Endothelial cell of umbilical vein (primary cell): ENCODE measurements around the gene TEX9. TPM values are rescaled to one million over a fixed set of nuclear protein-coding genes. Genes with fewer than 3 reads are reported as not detected.

Source experiments
- BruUV-seq: library from RNA; stranded (reverse); fragments of 400-500 nt; replicated peaks from 2 replicates; lab custom pipeline; 2021; lab: Mats Ljungman, UMichigan
- CTCF ChIA-PET: fragments of 300-600, 350-600 bp; sonication (Branson Sonifier 250); formaldehyde crosslinking; loops from one replicate; lab custom pipeline; 2021; ENCODE audit warnings: antibody characterized with exemption, inconsistent platforms; lab: Charles Lee
- POLR2A ChIA-PET: fragments of 300-600, 350-600 bp; sonication (Branson Sonifier 250); formaldehyde crosslinking; loops from one replicate; lab custom pipeline; 2021; ENCODE audit warnings: antibody characterized with exemption, inconsistent platforms; lab: Charles Lee
- DNase-seq: peaks from one replicate; pipeline ENCODE4 v3.0.0-alpha.2; 2011; ENCODE audit warnings: low read depth, low spot score
- FAIRE-seq: peaks from 2 replicates; lab custom pipeline; 2011; peaks lifted over from hg19 to GRCh38; lab: Jason Lieb, UNC
- H2AFZ ChIP-seq: 2 replicates; pipeline ENCODE4 v1.6.0; 2012; ENCODE audit warnings: low read depth, low read length, control low read depth, inconsistent platforms
- H3K27ac ChIP-seq: 2 replicates; pipeline ENCODE4 v1.5.1; 2011; ENCODE audit warnings: low read depth, mild to moderate bottlenecking, control low read depth, low read length, moderate library complexity; ENCODE audit not compliant: insufficient read depth
- H3K27me3 ChIP-seq, 2 experiments: 2 replicates each; pipeline versions ENCODE4 v1.6.0 to v1.6.1; 2011; ENCODE audit warnings: low read length in 2 of 2, mixed read lengths in 1 of 2; ENCODE audit not compliant: control insufficient read depth in 2 of 2, insufficient read depth in 2 of 2
- H3K36me3 ChIP-seq, 2 experiments: 2 replicates in 1 of 2; 3 replicates in 1 of 2; pipeline ENCODE4 v1.5.1; 2011; ENCODE audit warnings: low read length in 2 of 2, mild to moderate bottlenecking in 1 of 2, moderate library complexity in 1 of 2; ENCODE audit not compliant: control insufficient read depth in 2 of 2, insufficient read depth in 2 of 2; ENCODE audit errors: extremely low read depth in 1 of 2
- H3K4me1 ChIP-seq: 3 replicates; pipeline ENCODE4 v1.5.1; 2011; ENCODE audit warnings: mild to moderate bottlenecking, low read length; ENCODE audit not compliant: control insufficient read depth, insufficient read depth; ENCODE audit errors: extremely low read depth
- H3K4me2 ChIP-seq: 2 replicates; pipeline ENCODE4 v1.6.1; 2011; ENCODE audit warnings: low read length, control low read depth, mixed read lengths; ENCODE audit not compliant: insufficient read depth
- H3K4me3 ChIP-seq, 3 experiments: fragments of 200-600 bp in 1 of 3; sonication (generic), shearing (Covaris generic) in 1 of 3; replicated peaks in 1 of 3; 2 replicates each; pipeline ENCODE4 v1.5.1; 2011 to 2016; ENCODE audit warnings: control low read depth in 3 of 3, low read length in 3 of 3, mild to moderate bottlenecking in 2 of 3, inconsistent platforms in 1 of 3, low read depth in 1 of 3, moderate library complexity in 1 of 3; ENCODE audit not compliant: insufficient read depth in 1 of 3
- H3K79me2 ChIP-seq: 2 replicates; pipeline ENCODE4 v1.6.0; 2012; ENCODE audit warnings: low read length, inconsistent platforms; ENCODE audit not compliant: control insufficient read depth, insufficient read depth
- H3K9ac ChIP-seq: replicated peaks from 2 replicates; pipeline ENCODE3; 2011; ENCODE audit warnings: low read length, control low read depth; ENCODE audit not compliant: insufficient read depth; ENCODE audit errors: extremely low read depth
- H3K9me1 ChIP-seq: replicated peaks from 3 replicates; pipeline ENCODE4 v1.6.0; 2011; ENCODE audit warnings: mild to moderate bottlenecking, low read length; ENCODE audit not compliant: control insufficient read depth, insufficient read depth; ENCODE audit errors: extremely low read depth
- H3K9me3 ChIP-seq: replicated peaks from 2 replicates; pipeline ENCODE4 v1.5.1; 2012; ENCODE audit warnings: low read length, inconsistent platforms; ENCODE audit not compliant: control insufficient read depth, insufficient read depth
- H4K20me1 ChIP-seq: replicated peaks from 2 replicates; pipeline ENCODE3; 2011; ENCODE audit warnings: mild to moderate bottlenecking, low read length; ENCODE audit not compliant: control insufficient read depth, insufficient read depth; ENCODE audit errors: extremely low read depth
- CTCF ChIP-seq, 2 donors: IDR thresholded peaks; 1 replicate in 1 of 2; 2 replicates in 1 of 2; pipeline ENCODE4 v1.5.1; 2011; ENCODE audit warnings: low read length in 2 of 2, mild to moderate bottlenecking in 2 of 2, moderate library complexity in 2 of 2, control low read depth in 1 of 2, inconsistent platforms in 1 of 2, low read depth in 1 of 2; ENCODE audit not compliant: insufficient read depth in 1 of 2; ENCODE audit errors: extremely low read depth in 1 of 2
- EZH2 ChIP-seq: IDR thresholded peaks from 2 replicates; pipeline ENCODE4 v1.6.1; 2012; ENCODE audit warnings: borderline replicate concordance, low read depth, mild to moderate bottlenecking, moderate library complexity, low read length, inconsistent platforms; ENCODE audit not compliant: severe bottlenecking
- FOS ChIP-seq: IDR thresholded peaks from 2 replicates; pipeline ENCODE4 v1.6.1; 2011; ENCODE audit warnings: mild to moderate bottlenecking, low read length, moderate library complexity, borderline replicate concordance; ENCODE audit not compliant: insufficient read depth
- GATA2 ChIP-seq: IDR thresholded peaks from 2 replicates; pipeline ENCODE4 v1.7.0; 2011; ENCODE audit warnings: low read depth, mild to moderate bottlenecking, moderate library complexity, mixed read lengths, low read length; ENCODE audit not compliant: insufficient read length, insufficient read depth
- JUN ChIP-seq: IDR thresholded peaks from 2 replicates; pipeline ENCODE4 v1.6.1; 2011; ENCODE audit warnings: borderline replicate concordance, low read depth; ENCODE audit not compliant: insufficient read length, insufficient read depth
- MAX ChIP-seq: IDR thresholded peaks from 2 replicates; pipeline ENCODE4 v1.6.1; 2011; ENCODE audit not compliant: insufficient read depth, insufficient read length
- MYC ChIP-seq: IDR thresholded peaks from one replicate; pipeline ENCODE4 v1.6.1; 2011; ENCODE audit warnings: mild to moderate bottlenecking, low read depth, low read length
- POLR2A ChIP-seq: IDR thresholded peaks from 2 replicates; pipeline ENCODE4 v1.6.1; 2012; ENCODE audit warnings: low read depth, mild to moderate bottlenecking, control low read depth, low read length
- POLR2AphosphoS5 ChIP-seq: IDR thresholded peaks from 2 replicates; pipeline ENCODE4 v1.6.1; 2012; ENCODE audit warnings: low read depth, mild to moderate bottlenecking, control low read depth, low read length, moderate library complexity; ENCODE audit not compliant: insufficient read depth
- dilution Hi-C: fragments of 300-500 bp; cut with MboI; formaldehyde crosslinking; loops from one replicate; pipeline ENCODE4 v1.15.0; 2019; ENCODE audit warnings: low sequenced_read_pairs; ENCODE audit not compliant: extremely low pct_ligation_motif_present
- intact Hi-C: fragments of 100-400 bp; cut with micrococcal nuclease; formaldehyde crosslinking; loops from one replicate; pipeline ENCODE4 v1.10.0; 2022
- polyA plus RNA-seq, 4 experiments: library from polyadenylated mRNA; depleted of rRNA in 3 of 4; stranded (reverse) in 3 of 4; unstranded in 1 of 4; fragments of >200 nt; gene quantifications; 2 replicates each; pipeline versions ENCODE4 v1.2.1 to v1.2.3, GENCODE V29; 2011 to 2012; ENCODE audit warnings: missing spikeins in 1 of 4
- total RNA-seq: library from RNA; stranded (reverse); gene quantifications from 2 replicates; pipeline ENCODE4 v1.2.3, GENCODE V29; 2021

The TEX9 gene
- total and polyA plus RNA-seq, 2 donors (not counting 3 experiments of a cell fraction or from before 2014, with no cell fraction given): 0.33 to 1.7 TPM

DNA sequence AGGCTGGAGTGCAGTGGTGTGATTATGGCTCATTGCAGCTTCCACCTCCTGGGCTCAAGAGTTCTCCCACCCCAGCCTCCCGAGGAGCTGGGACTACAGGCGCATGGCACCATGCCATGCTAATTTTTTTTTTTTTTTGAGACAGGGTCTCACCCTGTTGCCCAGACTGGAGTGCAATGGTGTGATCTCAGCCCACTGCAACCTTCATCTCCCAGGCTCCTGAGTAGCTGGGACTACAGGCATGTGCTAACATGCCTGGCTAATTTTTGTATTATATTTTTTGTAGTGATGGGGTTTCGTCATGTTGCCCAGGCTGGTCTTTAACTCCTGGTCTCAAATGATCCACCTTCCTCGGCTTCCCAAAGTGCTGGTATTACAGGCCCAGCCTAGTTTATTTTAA is 4.0 kb downstream of the TEX9 start:
- no peak for DNase-seq
- Histone ChIP-seq H3K9me1 (no peaks in the 10 kb centered on the region), H3K4me2 (no peak overlapping the region), H3K4me1 (peaks cover 12% of the 10 kb centered on the region), H3K27ac (no peak overlapping the region), H3K9ac (no peak overlapping the region), H4K20me1 (no peaks in the 10 kb centered on the region), H3K27me3 (peaks cover 0 to 5% of the 10 kb centered on the region in 2 experiments), H3K9me3 (no peaks in the 10 kb centered on the region), H3K79me2 (no peaks in the 10 kb centered on the region), H3K36me3 (no peaks in the 10 kb centered on the region), H2AFZ (no peak overlapping the region), H3K4me3 (no peak overlapping the region)
- POLR2A ChIA-PET: no interaction called here
- dilution Hi-C loops: no loop called here
- CTCF ChIA-PET: no interaction called here
- TF ChIP-seq FOS (no peak), EZH2 (no peak), POLR2A (no peak), GATA2 (no peak), CTCF (IDR thresholded peaks at IDR 0.05; ENCODE audit: extremely low read depth in 1 of 2, insufficient read depth in 1 of 2, low read depth in 1 of 2, low read length in 2 of 2) (no peak), POLR2AphosphoS5 (no peak), MAX (no peak), JUN (no peak), MYC (no peak)
- BruUV-seq: no TSS peak
- no peak for FAIRE-seq
- intact Hi-C loops: loop anchor here (5.0 kb wide), 1 partner anchor 122 kb away; no protein-coding TSS in a partner anchor
